Stomach (tissue), 4 donors: ENCODE measurements around the gene STRIP1.

Experiments used
- POLR2A ChIP-seq, 4 donors: fragments of 450-650 bp; IDR thresholded peaks; one replicate each; pipeline ENCODE4 v1.6.1; 2016; ENCODE audit warnings: antibody characterized with exemption in 4 of 4, control low read depth in 2 of 4, mild to moderate bottlenecking in 1 of 4, moderate library complexity in 1 of 4
- TF ChIP-seq, protein P1 (sequence below), 7 experiments: fragments of 450-650 bp in 4 of 7; fragments of 200-600 bp in 3 of 7; sonication (generic) in 3 of 7; IDR thresholded peaks; one replicate each; pipeline ENCODE4 v1.5.1; 2016 to 2019; ENCODE audit warnings: antibody characterized with exemption in 7 of 7, control low read depth in 2 of 7, mild to moderate bottlenecking in 1 of 7

DNA sequence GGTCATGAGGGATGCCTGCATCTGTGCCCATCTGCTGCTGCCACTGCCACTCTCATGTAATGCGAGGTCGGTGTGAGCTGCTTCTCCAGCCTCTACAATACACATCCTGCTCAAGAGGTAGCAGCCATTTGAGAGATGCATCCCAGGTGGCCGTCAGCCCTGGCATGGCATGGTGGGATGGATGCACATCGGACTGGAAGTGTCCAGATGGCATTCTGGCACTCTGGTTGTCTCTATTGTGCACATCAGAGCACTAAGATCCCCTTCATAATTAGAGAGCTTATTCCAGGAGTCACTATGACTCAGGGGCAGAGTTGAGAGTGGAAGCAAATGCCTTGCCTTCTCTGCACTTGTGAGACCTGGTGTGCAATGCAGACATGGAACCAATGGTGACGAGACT lies 3.8 kb downstream of the STRIP1 start:
- no peak for TF ChIP-seq POLR2A (IDR thresholded peaks at IDR 0.05)
- TF ChIP-seq, protein P1, sequence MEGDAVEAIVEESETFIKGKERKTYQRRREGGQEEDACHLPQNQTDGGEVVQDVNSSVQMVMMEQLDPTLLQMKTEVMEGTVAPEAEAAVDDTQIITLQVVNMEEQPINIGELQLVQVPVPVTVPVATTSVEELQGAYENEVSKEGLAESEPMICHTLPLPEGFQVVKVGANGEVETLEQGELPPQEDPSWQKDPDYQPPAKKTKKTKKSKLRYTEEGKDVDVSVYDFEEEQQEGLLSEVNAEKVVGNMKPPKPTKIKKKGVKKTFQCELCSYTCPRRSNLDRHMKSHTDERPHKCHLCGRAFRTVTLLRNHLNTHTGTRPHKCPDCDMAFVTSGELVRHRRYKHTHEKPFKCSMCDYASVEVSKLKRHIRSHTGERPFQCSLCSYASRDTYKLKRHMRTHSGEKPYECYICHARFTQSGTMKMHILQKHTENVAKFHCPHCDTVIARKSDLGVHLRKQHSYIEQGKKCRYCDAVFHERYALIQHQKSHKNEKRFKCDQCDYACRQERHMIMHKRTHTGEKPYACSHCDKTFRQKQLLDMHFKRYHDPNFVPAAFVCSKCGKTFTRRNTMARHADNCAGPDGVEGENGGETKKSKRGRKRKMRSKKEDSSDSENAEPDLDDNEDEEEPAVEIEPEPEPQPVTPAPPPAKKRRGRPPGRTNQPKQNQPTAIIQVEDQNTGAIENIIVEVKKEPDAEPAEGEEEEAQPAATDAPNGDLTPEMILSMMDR (IDR thresholded peaks at IDR 0.05), result no peak
